ENCODE data around the gene PTPRM. TPM values are rescaled to one million over a fixed set of nuclear protein-coding genes. Genes with fewer than 3 reads are reported as not detected.

PTPRM gene
- total RNA-seq, 2 donors from 2014 or later: 51.4 to 75.5 TPM

GRCh38 chr18:8454136-8454535, 887.0 kb downstream of the PTPRM start:
- ATAC-seq: no peak
- intact Hi-C loops (cut with DNase I): no loop called here
- DNase-seq: no peak

DNA sequence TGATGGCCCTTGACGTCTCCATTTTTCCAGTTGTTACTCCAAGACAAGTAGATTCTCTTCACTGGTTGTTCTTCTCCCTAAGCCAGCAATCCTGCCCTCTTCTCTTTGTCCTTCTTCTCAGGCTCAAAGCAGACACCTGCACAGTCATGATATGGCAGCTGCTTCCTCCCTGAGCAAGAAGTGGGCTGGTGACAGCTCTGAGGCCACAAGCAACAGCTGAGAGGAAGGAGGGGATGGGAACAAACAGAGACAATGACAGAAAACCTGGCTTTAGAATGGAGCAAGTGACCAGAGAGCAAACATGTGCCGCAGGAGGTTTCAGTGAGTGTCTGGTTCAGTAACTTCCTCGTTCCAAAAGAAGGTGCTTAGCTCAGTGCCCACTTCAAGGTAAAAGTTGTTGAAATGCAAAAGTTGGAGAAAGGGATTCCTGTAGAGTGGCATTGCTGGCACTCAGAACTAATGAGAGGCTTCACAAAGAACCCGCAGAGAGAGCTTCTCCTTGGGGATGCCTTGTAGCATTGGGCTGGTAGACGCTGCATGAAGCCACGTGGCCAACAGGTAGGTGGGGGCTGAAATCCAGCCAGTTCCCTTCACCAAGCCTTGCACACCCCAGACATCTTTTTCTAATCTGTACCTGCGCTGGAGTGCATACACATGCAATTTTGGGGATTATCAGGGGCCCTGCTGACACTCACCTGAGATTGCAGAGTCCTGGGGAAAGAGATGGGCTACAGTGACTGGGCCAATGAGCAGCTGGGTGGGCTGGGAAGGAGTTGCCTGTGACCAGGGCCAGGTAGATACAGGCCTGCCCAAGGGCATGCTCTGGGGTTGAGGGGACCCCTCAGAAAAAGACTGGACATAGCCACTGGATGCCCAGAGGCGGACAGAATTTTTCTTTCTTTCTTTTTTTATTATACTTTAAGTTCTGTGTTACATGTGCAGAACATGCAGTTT, 888.8 kb downstream of the PTPRM start:
- ATAC-seq (no peak), DNase-seq (no peak)
- intact Hi-C loops (cut with DNase I): no loop called here
